Ovary (tissue), 9 donors: ENCODE results near the gene CCDC175. TPM values are rescaled to one million over a fixed set of nuclear protein-coding genes. Genes with fewer than 3 reads are reported as not detected.

Experiments
- DNase-seq, 5 donors: peaks; one replicate each; pipeline ENCODE4 v3.0.0-alpha.2; 2019 to 2020
- H3K27ac ChIP-seq, 2 donors: fragments of 200-600 bp; one replicate each; pipeline versions ENCODE4 v1.5.1 to v1.8.0; 2019 to 2022
- H3K27me3 ChIP-seq: fragments of 200-600 bp; one replicate; pipeline ENCODE4 v1.8.0; 2022
- H3K36me3 ChIP-seq: fragments of 200-600 bp; sonication (generic); one replicate; pipeline ENCODE4 v1.5.1; 2019
- H3K4me1 ChIP-seq: one replicate; pipeline ENCODE4 v1.8.1; 2013; ENCODE audit warnings: mild to moderate bottlenecking, moderate library complexity; ENCODE audit not compliant: insufficient read depth
- H3K4me3 ChIP-seq: fragments of 200-600 bp; sonication (generic); one replicate; pipeline ENCODE4 v1.5.1; 2017
- H3K9me3 ChIP-seq, 2 donors: fragments of 200-600 bp in 1 of 2; sonication (generic) in 1 of 2; one replicate each; pipeline versions ENCODE4 v1.5.1 to v1.8.1; 2013 to 2019; ENCODE audit warnings: mild to moderate bottlenecking in 1 of 2, moderate library complexity in 1 of 2
- EP300 ChIP-seq: sonication (generic); formaldehyde crosslinking; IDR thresholded peaks from one replicate; pipeline ENCODE4 v1.6.1; 2017; ENCODE audit warnings: antibody characterized with exemption
- POLR2A ChIP-seq: fragments of 450-650 bp; IDR thresholded peaks from one replicate; pipeline ENCODE4 v1.6.1; 2017; ENCODE audit warnings: antibody characterized with exemption, mild to moderate bottlenecking, moderate library complexity
- WGBS, 3 donors: extraction: QIAGEN DNeasy Blood & Tissue Kit in 1 of 3; methylation state at CpG; one replicate each; pipeline versions ENCODE4 v1.1.5 to v1.1.7; 2013 to 2017; 5-methylcytosine and 5-hydroxymethylcytosine counted together
- intact Hi-C, 4 donors: fragments of 100-400 bp; cut with DNase I; formaldehyde crosslinking; loops; one replicate each; pipeline versions ENCODE4 v1.11.0 to v1.15.1; 2022 to 2023
- polyA plus RNA-seq, 2 donors: library from polyadenylated mRNA; stranded (reverse); fragments of 200-250 nt in 1 of 2; fragments of 350-450 nt in 1 of 2; fragmentation: Illumina TruSeq in 1 of 2; extraction: RNeasy Lipid Tissue Mini Kit (QIAGEN cat#74804) in 1 of 2; gene quantifications; one replicate each; pipeline ENCODE4 v1.2.3, GENCODE V29; 2013 to 2014
- total RNA-seq, 7 donors: library from RNA; depleted of rRNA in 2 of 7; stranded (reverse); fragments of >200 nt in 2 of 7; fragmentation: NEBNext Ultra II Directional in 3 of 7; extraction: Animal tissue kit (Norgen Biotek cat#: 25700) in 3 of 7; gene quantifications; one replicate each; pipeline versions ENCODE4 v1.1.0 to v1.2.4, GENCODE V29; 2016 to 2023
- TF ChIP-seq, protein P1 (sequence below), 3 donors: fragments of 450-650 bp in 2 of 3; fragments of 200-600 bp in 1 of 3; IDR thresholded peaks; one replicate each; pipeline versions ENCODE4 v1.5.1 to v1.8.0; 2016 to 2022; ENCODE audit warnings: antibody characterized with exemption in 3 of 3, mild to moderate bottlenecking in 1 of 3
- donor health status: DM: no; HTN: no; CAD: no; lungs with moderate emphysema.
- donor health status: DM: no; HTN: no; CAD: no.
- donor health status: Bipolar disorder and iron deficiency.
- donor health status: DM: yes; HTN: yes; CAD: no.
- donor health status: DM: no; HTN: no; CAD: no.
- donor health status: DM: yes; HTN: yes; CAD: no.

Gene CCDC175
- total and polyA plus RNA-seq, 9 donors = 0.34 TPM; not detected in 8

DNA sequence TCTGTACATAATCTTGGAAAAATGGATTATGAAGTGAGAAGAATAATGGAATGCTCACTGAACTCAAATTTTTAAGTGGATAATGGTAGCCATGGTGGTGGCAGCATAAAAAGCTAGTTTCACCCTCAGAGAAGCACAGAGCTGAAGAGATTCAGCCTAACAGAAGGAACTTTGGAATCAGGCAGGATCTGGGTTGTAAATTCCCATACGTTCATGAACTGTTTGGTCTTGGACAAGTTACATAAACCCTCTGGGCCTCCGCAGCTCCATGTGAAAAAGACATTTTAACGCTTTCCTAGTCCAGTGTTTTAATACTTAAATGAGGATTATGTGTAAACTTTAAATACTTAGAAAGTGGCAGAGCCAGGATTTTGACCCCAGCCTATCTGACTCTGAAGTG is 65.6 kb downstream of the CCDC175 start:
- no peaks in the 10 kb centered on the region for H3K27me3 ChIP-seq
- TF ChIP-seq, protein P1, sequence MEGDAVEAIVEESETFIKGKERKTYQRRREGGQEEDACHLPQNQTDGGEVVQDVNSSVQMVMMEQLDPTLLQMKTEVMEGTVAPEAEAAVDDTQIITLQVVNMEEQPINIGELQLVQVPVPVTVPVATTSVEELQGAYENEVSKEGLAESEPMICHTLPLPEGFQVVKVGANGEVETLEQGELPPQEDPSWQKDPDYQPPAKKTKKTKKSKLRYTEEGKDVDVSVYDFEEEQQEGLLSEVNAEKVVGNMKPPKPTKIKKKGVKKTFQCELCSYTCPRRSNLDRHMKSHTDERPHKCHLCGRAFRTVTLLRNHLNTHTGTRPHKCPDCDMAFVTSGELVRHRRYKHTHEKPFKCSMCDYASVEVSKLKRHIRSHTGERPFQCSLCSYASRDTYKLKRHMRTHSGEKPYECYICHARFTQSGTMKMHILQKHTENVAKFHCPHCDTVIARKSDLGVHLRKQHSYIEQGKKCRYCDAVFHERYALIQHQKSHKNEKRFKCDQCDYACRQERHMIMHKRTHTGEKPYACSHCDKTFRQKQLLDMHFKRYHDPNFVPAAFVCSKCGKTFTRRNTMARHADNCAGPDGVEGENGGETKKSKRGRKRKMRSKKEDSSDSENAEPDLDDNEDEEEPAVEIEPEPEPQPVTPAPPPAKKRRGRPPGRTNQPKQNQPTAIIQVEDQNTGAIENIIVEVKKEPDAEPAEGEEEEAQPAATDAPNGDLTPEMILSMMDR (IDR thresholded peaks at IDR 0.05) = no peak
- H3K27ac ChIP-seq = no peak overlapping the region
- DNase-seq = no peak
- 25 to 32% (median 28%) methylated on average over 3 of the region's 3 CpGs for WGBS, 3 donors
- intact Hi-C loops = no loop called here
- no peaks in the 10 kb centered on the region for H3K4me1 ChIP-seq
- no peaks in the 10 kb centered on the region for H3K9me3 ChIP-seq
- H3K36me3 ChIP-seq = no peaks in the 10 kb centered on the region
- no peak overlapping the region for H3K4me3 ChIP-seq

DNA sequence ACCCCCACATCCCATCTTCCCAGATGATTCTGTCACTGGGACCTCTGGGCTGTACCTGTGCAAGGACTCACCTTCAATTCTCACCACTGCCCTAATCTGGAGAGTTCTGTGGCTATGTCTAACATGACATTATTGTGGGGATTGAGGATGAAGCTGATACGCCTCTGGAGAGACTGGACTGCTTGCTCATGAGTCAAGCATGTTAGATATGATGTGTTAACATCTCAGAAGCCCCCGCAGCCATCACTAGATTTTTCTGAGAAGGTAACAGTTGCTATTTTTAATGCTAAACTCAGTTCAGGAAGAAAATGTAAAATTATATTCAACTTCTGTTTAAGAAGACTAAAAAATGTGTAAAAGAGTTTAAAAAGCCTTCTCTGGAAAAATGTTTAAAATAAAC is 66.6 kb downstream of the CCDC175 start:
- no peaks in the 10 kb centered on the region for H3K36me3 ChIP-seq
- no peak for DNase-seq
- H3K4me1 ChIP-seq = no peaks in the 10 kb centered on the region
- no peaks in the 10 kb centered on the region for H3K9me3 ChIP-seq
- 67 to 82% (median 72%) methylated on average over 2 of the region's 2 CpGs for WGBS, 3 donors
- H3K4me3 ChIP-seq = no peak overlapping the region
- TF ChIP-seq, protein P1 (IDR thresholded peaks at IDR 0.05) = no peak
- TF ChIP-seq POLR2A (no peak), EP300 (no peak)
- no peak overlapping the region for H3K27ac ChIP-seq
- no peaks in the 10 kb centered on the region for H3K27me3 ChIP-seq
- intact Hi-C loops = no loop called here

DNA sequence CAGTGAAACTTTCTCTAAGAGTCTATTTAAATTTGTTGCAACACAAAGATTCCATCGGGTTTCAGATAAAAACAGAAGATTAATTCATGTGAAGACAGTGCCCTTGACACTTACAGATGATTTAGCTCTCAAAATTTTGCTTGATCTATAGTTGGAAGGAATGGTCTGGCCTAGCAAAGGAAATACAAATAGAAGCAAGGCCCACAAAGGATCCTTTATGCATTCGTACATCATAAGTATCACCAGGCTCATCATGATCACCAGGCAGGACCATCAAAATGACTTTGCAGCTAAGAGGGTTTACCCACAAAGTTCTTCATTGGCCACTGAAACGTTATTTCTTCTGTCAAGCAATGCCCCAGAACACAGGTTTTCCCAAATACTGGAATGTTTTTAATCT is 67.5 kb downstream of the CCDC175 start:
- Histone ChIP-seq H3K27ac (no peak overlapping the region), H3K36me3 (no peaks in the 10 kb centered on the region), H3K4me3 (no peak overlapping the region), H3K9me3 (no peaks in the 10 kb centered on the region), H3K27me3 (no peaks in the 10 kb centered on the region), H3K4me1 (no peaks in the 10 kb centered on the region)
- 69 to 79% (median 70%) methylated on average over 3 of the region's 3 CpGs for WGBS, 3 donors
- no peak for DNase-seq
- TF ChIP-seq POLR2A (no peak), EP300 (no peak)
- TF ChIP-seq, protein P1 (IDR thresholded peaks at IDR 0.05) = no peak
- intact Hi-C loops = no loop called here

DNA sequence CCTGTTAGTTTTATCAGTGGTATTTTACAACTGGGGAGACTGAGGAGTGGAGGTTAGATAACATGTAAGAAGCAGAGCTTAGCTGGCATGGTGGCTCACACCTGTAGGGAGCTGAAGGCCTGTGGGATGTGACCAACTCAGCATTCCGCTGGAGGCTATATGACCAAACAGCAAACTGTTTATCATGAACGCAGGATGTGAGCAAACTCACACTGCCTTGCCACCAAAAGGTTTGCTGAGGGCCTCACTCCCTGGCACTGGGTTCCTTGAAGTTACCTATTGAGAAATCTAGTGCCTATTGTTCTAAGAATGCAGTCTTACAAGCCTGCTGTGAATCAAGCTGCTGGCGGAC is 68.9 kb downstream of the CCDC175 start:
- no peaks in the 10 kb centered on the region for H3K36me3 ChIP-seq
- H3K27ac ChIP-seq = no peak overlapping the region
- WGBS, 3 donors = 83 to 89% (median 83%) methylated on average over 3 of the region's 3 CpGs
- H3K27me3 ChIP-seq = no peaks in the 10 kb centered on the region
- H3K4me1 ChIP-seq = no peaks in the 10 kb centered on the region
- H3K4me3 ChIP-seq = no peak overlapping the region
- H3K9me3 ChIP-seq = no peaks in the 10 kb centered on the region
- DNase-seq = no peak
- TF ChIP-seq POLR2A (no peak), EP300 (no peak)
- TF ChIP-seq, protein P1 (IDR thresholded peaks at IDR 0.05) = no peak
- intact Hi-C loops = no loop called here
